NB4 (cell line): ENCODE data around the gene S100A6.

ENCODE experiments used
- DNase-seq: peaks from one replicate; pipeline ENCODE4 v3.0.0; 2010; ENCODE audit warnings: low read depth
- H3K4me3 ChIP-seq: one replicate; pipeline ENCODE4 v1.5.1; 2011; ENCODE audit warnings: mild to moderate bottlenecking, low read depth, low read length, moderate library complexity
- MYC ChIP-seq: IDR thresholded peaks from 2 replicates; pipeline ENCODE4 v1.6.1; 2011; ENCODE audit warnings: low read depth, low read length
- POLR2A ChIP-seq: IDR thresholded peaks from 2 replicates; pipeline ENCODE4 v1.6.1; 2011; ENCODE audit warnings: mild to moderate bottlenecking; ENCODE audit not compliant: insufficient read length; ENCODE audit errors: extremely low read depth
- TF ChIP-seq, protein P1 (sequence below): IDR thresholded peaks from one replicate; pipeline ENCODE4 v1.5.1; 2012; ENCODE audit warnings: low read depth, low read length
- TF ChIP-seq, protein P2 (sequence below): IDR thresholded peaks from 2 replicates; pipeline ENCODE4 v1.6.1; 2011; ENCODE audit warnings: low read depth, low read length

The S100A6 gene

DNA sequence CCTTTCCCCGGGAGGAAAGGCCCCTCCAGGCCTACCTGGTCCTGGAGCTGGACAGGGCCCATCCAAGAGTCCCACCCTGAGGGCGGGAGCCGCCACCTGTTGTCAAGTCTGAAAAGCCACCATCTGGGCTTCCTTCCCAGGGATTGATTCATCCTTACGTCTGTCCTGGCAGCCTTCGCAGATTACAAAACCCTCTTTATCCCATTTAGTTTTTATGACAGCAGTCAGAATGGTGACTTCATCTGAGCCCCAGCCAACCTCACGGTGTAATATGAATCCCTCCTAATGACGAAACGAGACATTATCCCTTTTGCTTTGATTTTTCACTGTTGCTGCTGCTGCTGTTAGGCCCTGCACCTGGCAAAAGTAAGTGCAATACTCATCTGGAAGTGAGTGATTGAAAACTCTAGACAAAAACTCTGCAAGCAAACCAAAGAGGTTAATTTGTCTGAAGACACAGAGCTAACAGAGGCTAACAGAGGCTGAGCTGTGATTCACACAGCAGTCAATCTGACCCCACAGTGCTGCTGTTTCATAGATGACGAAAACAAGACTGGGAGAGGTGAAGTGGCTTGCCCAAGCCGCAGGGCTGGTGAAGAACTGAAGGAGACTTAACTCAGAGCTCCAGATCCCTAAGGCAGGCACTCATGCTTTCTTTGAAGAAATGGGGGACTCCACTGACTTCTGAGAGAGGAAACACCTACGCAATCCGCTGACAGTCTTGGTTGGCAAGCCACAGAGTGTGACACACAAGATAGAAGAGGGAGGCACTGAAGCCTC is 45.3 kb downstream of the S100A6 start:
- no peak overlapping the region for H3K4me3 ChIP-seq
- DNase-seq, result peak; percentile 69
- TF ChIP-seq, protein P1, sequence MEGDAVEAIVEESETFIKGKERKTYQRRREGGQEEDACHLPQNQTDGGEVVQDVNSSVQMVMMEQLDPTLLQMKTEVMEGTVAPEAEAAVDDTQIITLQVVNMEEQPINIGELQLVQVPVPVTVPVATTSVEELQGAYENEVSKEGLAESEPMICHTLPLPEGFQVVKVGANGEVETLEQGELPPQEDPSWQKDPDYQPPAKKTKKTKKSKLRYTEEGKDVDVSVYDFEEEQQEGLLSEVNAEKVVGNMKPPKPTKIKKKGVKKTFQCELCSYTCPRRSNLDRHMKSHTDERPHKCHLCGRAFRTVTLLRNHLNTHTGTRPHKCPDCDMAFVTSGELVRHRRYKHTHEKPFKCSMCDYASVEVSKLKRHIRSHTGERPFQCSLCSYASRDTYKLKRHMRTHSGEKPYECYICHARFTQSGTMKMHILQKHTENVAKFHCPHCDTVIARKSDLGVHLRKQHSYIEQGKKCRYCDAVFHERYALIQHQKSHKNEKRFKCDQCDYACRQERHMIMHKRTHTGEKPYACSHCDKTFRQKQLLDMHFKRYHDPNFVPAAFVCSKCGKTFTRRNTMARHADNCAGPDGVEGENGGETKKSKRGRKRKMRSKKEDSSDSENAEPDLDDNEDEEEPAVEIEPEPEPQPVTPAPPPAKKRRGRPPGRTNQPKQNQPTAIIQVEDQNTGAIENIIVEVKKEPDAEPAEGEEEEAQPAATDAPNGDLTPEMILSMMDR, result no peak
- TF ChIP-seq, protein P2, sequence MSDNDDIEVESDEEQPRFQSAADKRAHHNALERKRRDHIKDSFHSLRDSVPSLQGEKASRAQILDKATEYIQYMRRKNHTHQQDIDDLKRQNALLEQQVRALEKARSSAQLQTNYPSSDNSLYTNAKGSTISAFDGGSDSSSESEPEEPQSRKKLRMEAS, result no peak
- TF ChIP-seq MYC (no peak), POLR2A (no peak)

DNA sequence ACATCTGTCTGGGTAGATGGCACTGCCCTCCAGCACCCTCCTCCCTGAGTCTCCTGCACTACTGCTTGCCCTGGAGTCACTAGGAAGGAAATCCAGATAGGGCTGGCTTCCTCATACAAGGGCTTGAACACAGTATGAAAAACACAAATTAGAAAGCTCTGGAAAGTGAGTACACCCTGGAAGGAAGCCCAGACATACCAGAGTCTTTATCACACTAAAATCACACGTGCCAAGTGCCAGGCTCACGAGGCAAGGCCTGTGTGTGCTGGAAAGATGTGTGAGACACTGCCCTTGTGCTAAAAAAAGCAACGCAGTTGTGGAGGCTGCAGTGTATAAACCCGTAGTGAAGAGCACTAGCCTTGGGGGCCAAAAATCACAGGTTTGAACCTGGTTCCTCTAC is 47.1 kb downstream of the S100A6 start:
- TF ChIP-seq, protein P2, result no peak
- TF ChIP-seq, protein P1, result no peak
- TF ChIP-seq POLR2A (no peak), MYC (no peak)
- no peak overlapping the region for H3K4me3 ChIP-seq
- DNase-seq, result no peak

- no peak for TF ChIP-seq MYC
- no peak for TF ChIP-seq POLR2A
- TF ChIP-seq, protein P1, result no peak
- TF ChIP-seq, protein P2, result no peak
- no peak for DNase-seq
- H3K4me3 ChIP-seq, result no peak overlapping the region
These were observed 48.1 kb downstream of the S100A6 start for GRCh38 chr1:153487707-153488106.

DNA sequence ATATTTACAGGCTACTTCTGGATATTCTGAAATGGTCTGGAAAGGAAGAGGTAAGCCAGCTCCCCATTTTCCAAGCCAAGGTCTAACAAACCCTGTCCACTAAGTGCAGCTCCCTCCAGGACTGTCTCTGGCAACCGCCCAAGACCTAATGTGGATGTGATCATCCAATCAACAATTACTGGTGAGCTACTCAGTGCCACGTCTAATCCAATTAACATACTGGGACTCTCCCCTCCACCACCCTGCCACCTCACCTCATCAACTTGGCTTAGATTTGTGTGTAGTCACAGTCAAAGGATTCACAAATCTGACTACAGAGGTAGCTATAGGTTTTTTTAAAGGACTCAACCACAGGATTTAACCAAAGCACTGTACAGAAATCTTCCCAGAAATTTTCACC is 49.9 kb downstream of the S100A6 start:
- TF ChIP-seq, protein P1, result no peak
- TF ChIP-seq, protein P2, result no peak
- TF ChIP-seq MYC, result no peak
- DNase-seq, result no peak
- H3K4me3 ChIP-seq, result no peak overlapping the region
